Right atrium auricular region (tissue), 2 donors: ENCODE measurements around the gene CCDC141. TPM values are rescaled to one million over a fixed set of nuclear protein-coding genes. Genes with fewer than 3 reads are reported as not detected.

Experiments
- DNase-seq: peaks from one replicate; pipeline ENCODE4 v3.0.0-alpha.2; 2019; ENCODE audit warnings: low spot score
- H3K27ac ChIP-seq, 2 donors: fragments of 200-600 bp; sonication (generic); 1 replicate in 1 of 2; 2 replicates in 1 of 2; pipeline ENCODE4 v1.5.1; 2016 to 2019
- H3K27me3 ChIP-seq, 2 donors: fragments of 200-600 bp; sonication (generic); one replicate each; pipeline versions ENCODE4 v1.5.1 to v1.6.0; 2017 to 2019
- H3K36me3 ChIP-seq: fragments of 200-600 bp; sonication (generic); one replicate; pipeline ENCODE4 v1.5.1; 2016
- H3K4me1 ChIP-seq, 2 donors: fragments of 200-600 bp; sonication (generic); one replicate each; pipeline versions ENCODE4 v1.5.1 to v1.6.0; 2017 to 2019
- H3K4me3 ChIP-seq, 2 donors: fragments of 200-600 bp; sonication (generic); 1 replicate in 1 of 2; 2 replicates in 1 of 2; pipeline ENCODE4 v1.5.1; 2017 to 2019; ENCODE audit warnings: mild to moderate bottlenecking in 1 of 2, moderate library complexity in 1 of 2
- H3K9me3 ChIP-seq, 2 donors: fragments of 200-600 bp; sonication (generic); one replicate each; pipeline ENCODE4 v1.5.1; 2019
- total RNA-seq, 2 donors: library from RNA; depleted of rRNA; stranded (reverse); fragments of >200 nt; gene quantifications; one replicate each; pipeline ENCODE4 v1.1.0, GENCODE V29; 2016
- TF ChIP-seq, protein P1 (sequence below), 2 donors: fragments of 200-600 bp; sonication (generic); IDR thresholded peaks; one replicate each; pipeline ENCODE4 v1.5.1; 2019; ENCODE audit warnings: antibody characterized with exemption in 2 of 2

Gene CCDC141
- total RNA-seq, 2 donors from 2014 or later = 28.9 to 146 TPM

DNA sequence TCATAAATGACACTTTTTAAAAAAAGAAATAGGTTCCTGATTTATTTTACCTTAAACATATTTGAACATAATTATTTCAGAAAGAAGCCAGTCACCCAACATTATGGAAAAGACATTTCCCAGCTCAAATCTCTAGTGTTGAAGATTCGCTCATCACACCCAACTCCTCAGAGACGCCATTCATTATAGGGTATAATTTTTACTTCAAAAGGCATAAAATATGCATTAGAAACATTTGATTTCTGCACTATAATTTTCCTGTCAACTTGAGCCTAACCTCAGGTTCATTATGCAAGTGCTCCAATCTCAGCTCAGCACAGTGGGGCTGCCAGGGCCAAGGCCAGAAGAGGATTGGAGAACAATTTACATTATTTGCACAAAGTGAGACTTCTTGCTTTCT is 183.9 kb downstream of the CCDC141 start:
- TF ChIP-seq, protein P1, sequence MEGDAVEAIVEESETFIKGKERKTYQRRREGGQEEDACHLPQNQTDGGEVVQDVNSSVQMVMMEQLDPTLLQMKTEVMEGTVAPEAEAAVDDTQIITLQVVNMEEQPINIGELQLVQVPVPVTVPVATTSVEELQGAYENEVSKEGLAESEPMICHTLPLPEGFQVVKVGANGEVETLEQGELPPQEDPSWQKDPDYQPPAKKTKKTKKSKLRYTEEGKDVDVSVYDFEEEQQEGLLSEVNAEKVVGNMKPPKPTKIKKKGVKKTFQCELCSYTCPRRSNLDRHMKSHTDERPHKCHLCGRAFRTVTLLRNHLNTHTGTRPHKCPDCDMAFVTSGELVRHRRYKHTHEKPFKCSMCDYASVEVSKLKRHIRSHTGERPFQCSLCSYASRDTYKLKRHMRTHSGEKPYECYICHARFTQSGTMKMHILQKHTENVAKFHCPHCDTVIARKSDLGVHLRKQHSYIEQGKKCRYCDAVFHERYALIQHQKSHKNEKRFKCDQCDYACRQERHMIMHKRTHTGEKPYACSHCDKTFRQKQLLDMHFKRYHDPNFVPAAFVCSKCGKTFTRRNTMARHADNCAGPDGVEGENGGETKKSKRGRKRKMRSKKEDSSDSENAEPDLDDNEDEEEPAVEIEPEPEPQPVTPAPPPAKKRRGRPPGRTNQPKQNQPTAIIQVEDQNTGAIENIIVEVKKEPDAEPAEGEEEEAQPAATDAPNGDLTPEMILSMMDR (IDR thresholded peaks at IDR 0.05) = no peak
- no peaks in the 10 kb centered on the region for H3K36me3 ChIP-seq
- DNase-seq = no peak

DNA sequence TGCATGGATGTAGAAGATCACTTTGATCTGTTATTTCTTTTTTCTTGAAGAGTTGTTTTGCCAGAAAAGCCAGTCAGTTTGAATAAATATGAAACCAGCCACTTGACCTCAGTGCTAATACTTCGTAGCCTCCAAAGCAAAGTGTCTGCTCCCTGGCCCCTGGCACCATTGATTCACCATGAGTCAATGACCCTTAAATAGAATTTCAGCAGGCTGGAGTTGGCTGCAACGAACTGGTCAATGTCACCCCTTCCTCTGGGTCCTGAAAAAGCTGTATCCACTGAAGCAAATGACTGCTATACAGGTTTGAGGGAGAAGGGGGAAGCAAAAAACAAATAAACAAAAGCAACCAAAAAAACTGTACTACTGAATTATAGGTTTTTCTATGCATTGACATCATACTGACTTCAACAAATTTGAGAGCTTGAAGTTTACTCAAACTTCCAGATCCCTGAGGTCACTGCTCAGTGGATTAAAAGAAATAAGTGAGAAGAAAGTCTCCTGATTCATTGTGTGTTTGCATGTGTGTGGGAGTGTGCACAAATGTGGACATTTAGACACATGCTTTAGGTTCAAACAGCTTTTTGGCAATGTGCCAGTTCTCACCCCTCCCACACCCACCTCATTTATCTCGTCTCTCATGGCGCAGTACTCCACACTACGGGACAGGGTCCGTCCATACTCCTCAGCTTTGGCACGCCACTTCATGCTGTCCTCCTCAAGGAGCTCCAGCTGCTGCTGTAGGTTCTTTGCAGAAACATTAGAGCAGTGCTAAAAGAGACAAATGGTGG is 184.6 kb downstream of the CCDC141 start:
- Histone ChIP-seq H3K27me3 (no peaks in the 10 kb centered on the region), H3K36me3 (no peaks in the 10 kb centered on the region), H3K4me1 (peaks cover 0 to 47% of the 10 kb centered on the region in 2 donors), H3K4me3 (no peak overlapping the region), H3K27ac (peak overlapping the region; percentile 90 to 94), H3K9me3 (no peaks in the 10 kb centered on the region)
- TF ChIP-seq, protein P1 (IDR thresholded peaks at IDR 0.05) = no peak
- no peak for DNase-seq

More for the DNA sequence above, 183.9 kb downstream of the CCDC141 start:
- Histone ChIP-seq H3K4me3 (no peak overlapping the region), H3K27ac (peak overlapping the region; percentile 90 to 94), H3K27me3 (no peaks in the 10 kb centered on the region), H3K9me3 (no peaks in the 10 kb centered on the region), H3K4me1 (peaks cover 0 to 41% of the 10 kb centered on the region in 2 donors)

DNA sequence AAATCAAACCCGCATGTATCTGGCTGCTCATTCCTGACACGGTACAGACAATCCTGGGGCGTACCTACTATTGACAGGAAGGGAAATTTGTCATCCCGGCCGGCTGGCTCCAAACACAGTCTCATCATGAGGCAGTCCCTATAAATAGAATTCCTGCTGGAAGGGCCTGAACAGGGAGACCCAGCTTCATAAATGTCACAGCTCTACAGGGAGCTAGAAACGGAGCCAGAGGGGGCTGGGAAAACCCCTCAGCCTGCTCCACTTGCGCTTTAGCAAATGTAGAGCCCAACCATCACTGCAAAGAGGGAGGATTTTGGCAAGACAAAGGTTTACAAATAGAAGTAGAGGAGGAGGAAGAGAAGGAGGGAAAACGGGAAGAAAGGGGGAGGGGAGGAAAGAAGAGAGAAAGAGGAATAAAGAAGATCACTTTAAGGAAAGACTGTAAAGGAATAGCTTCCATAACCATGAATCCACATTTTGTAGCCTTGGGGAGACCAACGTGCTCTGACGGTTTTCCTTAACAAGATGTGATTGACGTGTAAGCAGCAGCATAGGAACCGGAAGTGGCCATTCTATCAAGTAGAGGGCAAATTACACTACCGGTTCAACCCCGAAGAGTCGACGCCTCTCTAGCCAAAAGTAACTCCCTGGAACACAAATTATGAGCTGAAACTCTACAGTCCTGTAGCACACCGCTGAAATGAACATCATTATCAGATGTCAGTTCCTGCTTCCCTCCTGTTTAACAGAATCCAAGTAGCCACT is 185.9 kb downstream of the CCDC141 start:
- H3K27ac ChIP-seq = peak overlapping the region; percentile 90 to 94
- peak; percentile 88 for DNase-seq
- H3K27me3 ChIP-seq = no peaks in the 10 kb centered on the region
- no peaks in the 10 kb centered on the region for H3K9me3 ChIP-seq
- no peaks in the 10 kb centered on the region for H3K36me3 ChIP-seq
- TF ChIP-seq, protein P1 (IDR thresholded peaks at IDR 0.05) = no peak
- H3K4me1 ChIP-seq = peaks cover 0 to 60% of the 10 kb centered on the region in 2 donors
- peak overlapping the region in 1 of 2 donors; percentile 16 for H3K4me3 ChIP-seq

DNA sequence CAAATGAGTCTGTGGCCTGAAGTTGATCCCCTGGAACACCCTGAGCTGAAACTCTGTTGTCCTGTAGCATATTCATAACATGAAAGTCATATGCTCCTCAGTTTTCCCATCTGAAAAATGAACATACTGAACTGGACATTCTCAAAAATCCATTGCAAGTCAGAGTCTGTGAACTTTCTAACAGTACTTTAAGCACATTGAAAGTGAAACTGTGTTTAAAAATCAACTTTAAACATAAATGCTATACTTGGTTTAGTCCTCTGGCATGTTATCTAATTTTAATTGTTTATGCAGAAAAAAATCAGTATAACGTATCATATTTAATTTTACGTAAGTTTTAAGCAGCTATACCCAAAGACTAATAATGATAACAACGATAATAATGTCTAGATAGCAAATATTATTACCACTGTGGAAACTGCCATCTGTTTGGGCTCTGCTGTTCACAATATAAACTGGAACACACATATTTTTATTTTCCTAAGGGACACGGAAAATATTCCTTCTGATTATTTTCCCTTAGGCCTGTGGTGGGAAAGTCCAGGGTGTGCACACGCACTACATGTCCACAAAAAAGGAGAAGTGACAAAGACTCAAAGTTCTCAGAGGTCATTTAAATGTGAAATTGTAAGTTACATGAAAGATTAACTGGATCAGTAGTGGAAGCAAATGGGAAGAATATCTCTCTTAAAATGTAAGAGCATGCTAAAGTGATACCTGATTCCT is 186.6 kb downstream of the CCDC141 start:
- TF ChIP-seq, protein P1 (IDR thresholded peaks at IDR 0.05) = no peak
- Histone ChIP-seq H3K36me3 (no peaks in the 10 kb centered on the region), H3K4me3 (peak overlapping the region in 1 of 2 donors; percentile 16), H3K9me3 (no peaks in the 10 kb centered on the region), H3K4me1 (peaks cover 0 to 62% of the 10 kb centered on the region in 2 donors), H3K27me3 (no peaks in the 10 kb centered on the region), H3K27ac (peak overlapping the region; percentile 90 to 94)
- DNase-seq = no peak

DNA sequence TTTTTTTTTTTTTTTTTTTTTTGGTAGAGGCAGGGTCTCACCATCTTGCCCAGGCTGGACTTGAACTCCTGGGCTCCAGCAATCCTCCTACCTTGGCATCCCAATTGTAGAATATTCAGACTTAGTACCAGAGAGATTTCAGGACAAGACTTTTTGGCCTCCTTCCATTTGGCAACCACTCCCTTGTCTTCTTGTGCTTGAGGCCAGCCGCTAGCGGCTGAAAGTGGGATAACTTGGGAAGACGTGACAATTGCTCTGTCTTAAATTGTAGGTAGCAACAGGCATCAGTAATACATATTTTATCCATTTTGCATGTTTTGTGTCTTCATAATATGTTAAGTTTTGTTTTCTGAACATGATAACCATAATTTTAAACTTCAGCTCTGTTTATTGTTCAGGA is 189.4 kb downstream of the CCDC141 start:
- peak overlapping the region; percentile 90 to 94 for H3K27ac ChIP-seq
- TF ChIP-seq, protein P1 (IDR thresholded peaks at IDR 0.05) = peak; percentile 26 to 59
- no peaks in the 10 kb centered on the region for H3K9me3 ChIP-seq
- H3K27me3 ChIP-seq = no peaks in the 10 kb centered on the region
- H3K36me3 ChIP-seq = no peaks in the 10 kb centered on the region
- H3K4me3 ChIP-seq = no peak overlapping the region
- peaks cover 0 to 54% of the 10 kb centered on the region in 2 donors for H3K4me1 ChIP-seq
- no peak for DNase-seq
